Vagina (tissue), 2 donors: Measurements from ENCODE around the gene TSPAN13. TPM values are rescaled to one million over a fixed set of nuclear protein-coding genes. Genes with fewer than 3 reads are reported as not detected.

Experiments
- DNase-seq, 2 donors: peaks; one replicate each; pipeline ENCODE4 v3.0.0-alpha.2; 2017; ENCODE audit errors: extremely low spot score in 2 of 2
- H3K27ac ChIP-seq: fragments of 200-600 bp; sonication (generic); one replicate; pipeline ENCODE4 v1.5.1; 2019
- H3K27me3 ChIP-seq: fragments of 200-600 bp; sonication (generic); one replicate; pipeline ENCODE4 v1.5.1; 2019
- H3K36me3 ChIP-seq, 2 donors: fragments of 200-600 bp; sonication (generic); one replicate each; pipeline ENCODE4 v1.5.1; 2017 to 2019
- H3K4me1 ChIP-seq: fragments of 200-600 bp; sonication (generic); one replicate; pipeline ENCODE4 v1.5.1; 2019
- H3K4me3 ChIP-seq, 2 donors: fragments of 200-600 bp; sonication (generic); 1 replicate in 1 of 2; 2 replicates in 1 of 2; pipeline ENCODE4 v1.5.1; 2016 to 2019
- H3K9me3 ChIP-seq: fragments of 200-600 bp; sonication (generic); one replicate; pipeline ENCODE4 v1.5.1; 2019
- CTCF ChIP-seq, 3 experiments: fragments of 450-650 bp in 2 of 3; fragments of 200-600 bp in 1 of 3; sonication (generic) in 1 of 3; IDR thresholded peaks; one replicate each; pipeline ENCODE4 v1.5.1; 2017 to 2019; ENCODE audit warnings: antibody characterized with exemption in 3 of 3, mild to moderate bottlenecking in 2 of 3, moderate library complexity in 2 of 3
- POLR2A ChIP-seq, 2 donors: fragments of 450-650 bp; IDR thresholded peaks; one replicate each; pipeline ENCODE4 v1.6.1; 2017; ENCODE audit warnings: antibody characterized with exemption in 2 of 2, mild to moderate bottlenecking in 2 of 2, moderate library complexity in 2 of 2
- POLR2AphosphoS5 ChIP-seq, 2 donors: sonication (generic); formaldehyde crosslinking; IDR thresholded peaks; one replicate each; pipeline ENCODE4 v1.9.0; 2017; ENCODE audit warnings: antibody characterized with exemption in 2 of 2, mild to moderate bottlenecking in 2 of 2, low read depth in 1 of 2; ENCODE audit not compliant: insufficient read depth in 1 of 2
- intact Hi-C: fragments of 100-400 bp; cut with DNase I; formaldehyde crosslinking; loops from one replicate; pipeline ENCODE4 v1.15.1; 2023
- total RNA-seq: library from RNA; depleted of rRNA; stranded (reverse); fragments of >200 nt; gene quantifications from one replicate; pipeline ENCODE4 v1.2.3, GENCODE V29; 2016

The TSPAN13 gene
- total RNA-seq, 1 donor from 2014 or later = 13.8 TPM

GRCh38 chr7:16810573-16810972, 57.0 kb downstream of the TSPAN13 start:
- no peak overlapping the region for H3K27ac ChIP-seq
- intact Hi-C loops = no loop called here
- DNase-seq = no peak
- no peaks in the 10 kb centered on the region for H3K36me3 ChIP-seq
- TF ChIP-seq CTCF (IDR thresholded peaks at IDR 0.05) (no peak), POLR2AphosphoS5 (IDR thresholded peaks at IDR 0.05; ENCODE audit: insufficient read depth in 1 of 2, low read depth in 1 of 2) (no peak), POLR2A (IDR thresholded peaks at IDR 0.05) (no peak)
- H3K4me1 ChIP-seq = no peaks in the 10 kb centered on the region
- H3K27me3 ChIP-seq = no peaks in the 10 kb centered on the region
- H3K4me3 ChIP-seq = no peak overlapping the region
- no peaks in the 10 kb centered on the region for H3K9me3 ChIP-seq

- TF ChIP-seq POLR2AphosphoS5 (IDR thresholded peaks at IDR 0.05; ENCODE audit: insufficient read depth in 1 of 2, low read depth in 1 of 2) (no peak), CTCF (IDR thresholded peaks at IDR 0.05) (no peak), POLR2A (IDR thresholded peaks at IDR 0.05) (no peak)
These were observed 58.0 kb downstream of the TSPAN13 start for GRCh38 chr7:16811551-16811950.

GRCh38 chr7:16812542-16813231, 59.1 kb downstream of the TSPAN13 start:
- intact Hi-C loops = no loop called here
- H3K27ac ChIP-seq = no peak overlapping the region
- no peak for DNase-seq

More at GRCh38 chr7:16811551-16811950, 58.0 kb downstream of the TSPAN13 start:
- Histone ChIP-seq H3K4me1 (no peaks in the 10 kb centered on the region), H3K27ac (no peak overlapping the region), H3K4me3 (no peak overlapping the region), H3K36me3 (no peaks in the 10 kb centered on the region), H3K9me3 (no peaks in the 10 kb centered on the region), H3K27me3 (no peaks in the 10 kb centered on the region)
- no peak for DNase-seq
- intact Hi-C loops = no loop called here

GRCh38 chr7:16813232-16813616, 59.7 kb downstream of the TSPAN13 start:
- TF ChIP-seq POLR2AphosphoS5 (IDR thresholded peaks at IDR 0.05; ENCODE audit: insufficient read depth in 1 of 2, low read depth in 1 of 2) (no peak), CTCF (IDR thresholded peaks at IDR 0.05) (no peak), POLR2A (IDR thresholded peaks at IDR 0.05) (no peak)
- Histone ChIP-seq H3K4me1 (no peaks in the 10 kb centered on the region), H3K36me3 (no peaks in the 10 kb centered on the region), H3K27me3 (no peaks in the 10 kb centered on the region), H3K4me3 (no peak overlapping the region), H3K9me3 (no peaks in the 10 kb centered on the region), H3K27ac (no peak overlapping the region)
- intact Hi-C loops = no loop called here
- no peak for DNase-seq

More at GRCh38 chr7:16812542-16813231, 59.1 kb downstream of the TSPAN13 start:
- Histone ChIP-seq H3K27me3 (no peaks in the 10 kb centered on the region), H3K36me3 (no peaks in the 10 kb centered on the region), H3K4me3 (no peak overlapping the region), H3K9me3 (no peaks in the 10 kb centered on the region), H3K4me1 (no peaks in the 10 kb centered on the region)
- TF ChIP-seq CTCF (IDR thresholded peaks at IDR 0.05) (no peak), POLR2A (IDR thresholded peaks at IDR 0.05) (no peak), POLR2AphosphoS5 (IDR thresholded peaks at IDR 0.05; ENCODE audit: insufficient read depth in 1 of 2, low read depth in 1 of 2) (no peak)

GRCh38 chr7:16815001-16815400, 61.4 kb downstream of the TSPAN13 start:
- intact Hi-C loops = no loop called here
- H3K4me3 ChIP-seq = no peak overlapping the region
- H3K27ac ChIP-seq = no peak overlapping the region

More at GRCh38 chr7:16815001-16815400, 61.4 kb downstream of the TSPAN13 start:
- Histone ChIP-seq H3K27me3 (no peaks in the 10 kb centered on the region), H3K36me3 (no peaks in the 10 kb centered on the region), H3K9me3 (no peaks in the 10 kb centered on the region), H3K4me1 (no peaks in the 10 kb centered on the region)
- TF ChIP-seq POLR2A (IDR thresholded peaks at IDR 0.05) (no peak), POLR2AphosphoS5 (IDR thresholded peaks at IDR 0.05; ENCODE audit: insufficient read depth in 1 of 2, low read depth in 1 of 2) (no peak), CTCF (IDR thresholded peaks at IDR 0.05) (no peak)
- no peak for DNase-seq
